ENCODE results near the gene TCF4.

- TF ChIP-seq, protein P1, sequence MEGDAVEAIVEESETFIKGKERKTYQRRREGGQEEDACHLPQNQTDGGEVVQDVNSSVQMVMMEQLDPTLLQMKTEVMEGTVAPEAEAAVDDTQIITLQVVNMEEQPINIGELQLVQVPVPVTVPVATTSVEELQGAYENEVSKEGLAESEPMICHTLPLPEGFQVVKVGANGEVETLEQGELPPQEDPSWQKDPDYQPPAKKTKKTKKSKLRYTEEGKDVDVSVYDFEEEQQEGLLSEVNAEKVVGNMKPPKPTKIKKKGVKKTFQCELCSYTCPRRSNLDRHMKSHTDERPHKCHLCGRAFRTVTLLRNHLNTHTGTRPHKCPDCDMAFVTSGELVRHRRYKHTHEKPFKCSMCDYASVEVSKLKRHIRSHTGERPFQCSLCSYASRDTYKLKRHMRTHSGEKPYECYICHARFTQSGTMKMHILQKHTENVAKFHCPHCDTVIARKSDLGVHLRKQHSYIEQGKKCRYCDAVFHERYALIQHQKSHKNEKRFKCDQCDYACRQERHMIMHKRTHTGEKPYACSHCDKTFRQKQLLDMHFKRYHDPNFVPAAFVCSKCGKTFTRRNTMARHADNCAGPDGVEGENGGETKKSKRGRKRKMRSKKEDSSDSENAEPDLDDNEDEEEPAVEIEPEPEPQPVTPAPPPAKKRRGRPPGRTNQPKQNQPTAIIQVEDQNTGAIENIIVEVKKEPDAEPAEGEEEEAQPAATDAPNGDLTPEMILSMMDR (IDR thresholded peaks at IDR 0.05) = no peak
- TF ChIP-seq POLR2AphosphoS5 (IDR thresholded peaks at IDR 0.05) (no peak), POLR2A (IDR thresholded peaks at IDR 0.05) (no peak)
Observed at GRCh38 chr18:55233857-55234256, 354.1 kb downstream of the TCF4 start.

All from stomach (tissue), 4 donors.